Measurements from ENCODE around the gene PPM1J. TPM values are rescaled to one million over a fixed set of nuclear protein-coding genes. Genes with fewer than 3 reads are reported as not detected.

PPM1J gene
- total RNA-seq, 1 donor from 2014 or later, result 0.67 TPM

DNA sequence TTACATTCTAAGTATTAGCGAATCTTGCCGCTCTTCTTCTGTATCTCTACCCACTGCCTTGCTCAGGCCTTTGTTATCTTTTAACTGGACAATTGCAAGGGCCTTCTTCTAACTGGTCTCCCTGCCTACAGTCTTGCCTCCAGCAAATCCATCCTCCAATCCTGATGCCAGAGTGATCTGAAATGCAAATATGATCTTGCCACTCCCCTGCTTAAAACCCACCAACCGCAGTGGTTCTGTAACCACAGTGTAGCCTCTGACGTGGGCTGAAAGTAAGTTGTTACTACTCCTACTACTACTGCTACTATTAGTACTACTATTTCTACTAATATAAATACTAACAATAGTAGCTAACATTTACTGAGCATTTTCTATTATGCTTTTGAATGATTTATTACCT is 28.3 kb downstream of the PPM1J start:
- Mint-ChIP-seq H3K4me3 (ENCODE audit: unreplicated experiment) (no peak overlapping the region), H3K4me1 (ENCODE audit: unreplicated experiment) (peaks cover 5% of the 10 kb centered on the region), H3K9me3 (ENCODE audit: unreplicated experiment) (no peaks in the 10 kb centered on the region), H3K36me3 (ENCODE audit: unreplicated experiment) (peaks cover 22% of the 10 kb centered on the region), H3K27ac (ENCODE audit: unreplicated experiment) (no peak overlapping the region), H3K27me3 (ENCODE audit: unreplicated experiment) (no peaks in the 10 kb centered on the region)
- TF ChIP-seq, protein P1, sequence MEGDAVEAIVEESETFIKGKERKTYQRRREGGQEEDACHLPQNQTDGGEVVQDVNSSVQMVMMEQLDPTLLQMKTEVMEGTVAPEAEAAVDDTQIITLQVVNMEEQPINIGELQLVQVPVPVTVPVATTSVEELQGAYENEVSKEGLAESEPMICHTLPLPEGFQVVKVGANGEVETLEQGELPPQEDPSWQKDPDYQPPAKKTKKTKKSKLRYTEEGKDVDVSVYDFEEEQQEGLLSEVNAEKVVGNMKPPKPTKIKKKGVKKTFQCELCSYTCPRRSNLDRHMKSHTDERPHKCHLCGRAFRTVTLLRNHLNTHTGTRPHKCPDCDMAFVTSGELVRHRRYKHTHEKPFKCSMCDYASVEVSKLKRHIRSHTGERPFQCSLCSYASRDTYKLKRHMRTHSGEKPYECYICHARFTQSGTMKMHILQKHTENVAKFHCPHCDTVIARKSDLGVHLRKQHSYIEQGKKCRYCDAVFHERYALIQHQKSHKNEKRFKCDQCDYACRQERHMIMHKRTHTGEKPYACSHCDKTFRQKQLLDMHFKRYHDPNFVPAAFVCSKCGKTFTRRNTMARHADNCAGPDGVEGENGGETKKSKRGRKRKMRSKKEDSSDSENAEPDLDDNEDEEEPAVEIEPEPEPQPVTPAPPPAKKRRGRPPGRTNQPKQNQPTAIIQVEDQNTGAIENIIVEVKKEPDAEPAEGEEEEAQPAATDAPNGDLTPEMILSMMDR (IDR thresholded peaks at IDR 0.05), result no peak
- no peak for DNase-seq (ENCODE audit: extremely low spot score, unreplicated experiment)

DNA sequence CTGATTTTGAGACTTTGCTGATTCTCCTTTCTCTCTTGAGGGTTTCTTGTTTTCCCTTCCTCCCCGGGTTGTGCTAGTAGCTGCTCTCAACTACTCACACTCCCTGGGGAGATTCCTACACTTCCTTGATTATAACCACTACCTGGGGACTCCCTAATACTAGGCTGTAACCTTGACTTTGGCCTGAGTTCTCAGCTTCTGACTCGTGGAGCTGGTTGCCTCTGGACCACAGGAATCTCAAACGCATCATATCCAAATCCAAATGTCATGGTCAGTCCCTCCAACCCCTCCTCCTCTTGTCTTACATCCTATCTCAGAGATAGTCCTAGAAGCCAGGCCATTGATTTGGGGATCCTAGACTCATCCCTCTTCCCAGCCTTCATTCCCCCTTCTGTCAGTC is 28.7 kb downstream of the PPM1J start:
- H3K4me3 Mint-ChIP-seq (ENCODE audit: unreplicated experiment), result no peak overlapping the region
- H3K4me1 Mint-ChIP-seq (ENCODE audit: unreplicated experiment), result peaks cover 5% of the 10 kb centered on the region
- no peak overlapping the region for H3K27ac Mint-ChIP-seq (ENCODE audit: unreplicated experiment)
- H3K9me3 Mint-ChIP-seq (ENCODE audit: unreplicated experiment), result no peaks in the 10 kb centered on the region
- peaks cover 19% of the 10 kb centered on the region for H3K36me3 Mint-ChIP-seq (ENCODE audit: unreplicated experiment)
- H3K27me3 Mint-ChIP-seq (ENCODE audit: unreplicated experiment), result no peaks in the 10 kb centered on the region
- DNase-seq (ENCODE audit: extremely low spot score, unreplicated experiment), result no peak
- TF ChIP-seq, protein P1 (IDR thresholded peaks at IDR 0.05), result no peak

- no peak for DNase-seq (ENCODE audit: extremely low spot score, unreplicated experiment)
- peaks cover 19% of the 10 kb centered on the region for H3K36me3 Mint-ChIP-seq (ENCODE audit: unreplicated experiment)
- TF ChIP-seq, protein P1 (IDR thresholded peaks at IDR 0.05), result no peak
- H3K4me3 Mint-ChIP-seq (ENCODE audit: unreplicated experiment), result no peak overlapping the region
- no peak overlapping the region for H3K27ac Mint-ChIP-seq (ENCODE audit: unreplicated experiment)
- H3K9me3 Mint-ChIP-seq (ENCODE audit: unreplicated experiment), result no peaks in the 10 kb centered on the region
- no peaks in the 10 kb centered on the region for H3K27me3 Mint-ChIP-seq (ENCODE audit: unreplicated experiment)
- peaks cover 5% of the 10 kb centered on the region for H3K4me1 Mint-ChIP-seq (ENCODE audit: unreplicated experiment)
These were observed 29.2 kb downstream of the PPM1J start for GRCh38 chr1:112685913-112686312.

DNA sequence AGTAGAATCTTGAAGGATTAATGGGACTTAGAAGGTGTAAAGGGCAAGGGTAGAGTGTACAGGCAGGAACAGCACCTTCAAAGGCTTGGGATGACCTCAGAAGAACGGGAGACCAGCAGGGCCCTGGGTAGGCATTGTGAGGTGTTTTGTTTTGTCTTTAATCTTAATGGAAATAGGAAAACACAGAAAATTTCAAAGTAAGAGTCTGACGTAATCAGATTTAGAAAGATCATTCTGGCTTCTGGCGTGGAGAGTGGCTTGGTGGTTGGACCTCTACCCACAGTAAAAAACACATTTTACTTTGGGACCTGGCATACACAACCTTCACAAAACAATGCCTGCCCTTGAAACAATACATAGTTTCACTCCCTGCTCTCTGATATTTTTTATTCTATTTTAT is 36.5 kb downstream of the PPM1J start:
- peaks cover 31% of the 10 kb centered on the region for H3K4me1 Mint-ChIP-seq (ENCODE audit: unreplicated experiment)
- DNase-seq (ENCODE audit: extremely low spot score, unreplicated experiment), result no peak
- no peaks in the 10 kb centered on the region for H3K27me3 Mint-ChIP-seq (ENCODE audit: unreplicated experiment)
- H3K27ac Mint-ChIP-seq (ENCODE audit: unreplicated experiment), result no peak overlapping the region
- no peak overlapping the region for H3K4me3 Mint-ChIP-seq (ENCODE audit: unreplicated experiment)
- TF ChIP-seq, protein P1 (IDR thresholded peaks at IDR 0.05), result no peak
- peaks cover 8% of the 10 kb centered on the region for H3K36me3 Mint-ChIP-seq (ENCODE audit: unreplicated experiment)
- no peaks in the 10 kb centered on the region for H3K9me3 Mint-ChIP-seq (ENCODE audit: unreplicated experiment)

DNA sequence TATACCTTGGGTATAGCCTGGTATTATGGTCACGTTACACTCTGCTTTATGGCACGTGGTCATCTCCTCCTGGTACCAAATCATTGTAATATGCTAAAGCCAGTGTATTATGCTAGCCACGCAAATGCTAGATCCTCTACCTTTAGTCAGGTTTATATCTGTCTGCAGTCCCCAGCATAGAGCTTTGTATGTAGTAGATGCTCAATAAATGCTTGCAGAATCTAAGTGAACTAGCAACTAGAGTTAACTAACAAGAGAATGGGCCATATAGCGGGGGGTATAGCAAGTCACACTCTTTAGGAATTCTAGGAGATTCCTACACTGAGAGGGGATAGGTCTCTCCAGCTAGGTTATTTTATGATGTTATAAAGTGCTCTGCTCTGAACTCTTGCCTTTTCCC is 37.6 kb downstream of the PPM1J start:
- H3K27me3 Mint-ChIP-seq (ENCODE audit: unreplicated experiment), result no peaks in the 10 kb centered on the region
- no peak overlapping the region for H3K27ac Mint-ChIP-seq (ENCODE audit: unreplicated experiment)
- H3K36me3 Mint-ChIP-seq (ENCODE audit: unreplicated experiment), result peaks cover 8% of the 10 kb centered on the region
- DNase-seq (ENCODE audit: extremely low spot score, unreplicated experiment), result no peak
- peaks cover 38% of the 10 kb centered on the region for H3K4me1 Mint-ChIP-seq (ENCODE audit: unreplicated experiment)
- H3K4me3 Mint-ChIP-seq (ENCODE audit: unreplicated experiment), result no peak overlapping the region
- no peaks in the 10 kb centered on the region for H3K9me3 Mint-ChIP-seq (ENCODE audit: unreplicated experiment)
- TF ChIP-seq, protein P1 (IDR thresholded peaks at IDR 0.05), result no peak

Measured in osteocyte (in vitro differentiated cells).